H1 (cell line): ENCODE measurements around the gene INPP5J. TPM values are rescaled to one million over a fixed set of nuclear protein-coding genes. Genes with fewer than 3 reads are reported as not detected.

ENCODE experiments used
- EGR1 ChIP-seq: IDR thresholded peaks from 2 replicates; pipeline ENCODE4 v1.6.1; 2011; ENCODE audit warnings: low read depth, low read length, borderline replicate concordance
- EP300 ChIP-seq, 2 experiments: IDR thresholded peaks; 1 replicate in 1 of 2; 2 replicates in 1 of 2; pipeline ENCODE4 v1.6.1; 2011 to 2012; ENCODE audit warnings: low read depth in 2 of 2, low read length in 2 of 2, mild to moderate bottlenecking in 2 of 2, borderline replicate concordance in 1 of 2, inconsistent platforms in 1 of 2, moderate library complexity in 1 of 2
- EZH2 ChIP-seq: fragments of 200-600 bp; sonication (generic); IDR thresholded peaks from 2 replicates; pipeline ENCODE4 v1.7.1; 2012; ENCODE audit warnings: low read depth, mild to moderate bottlenecking, moderate library complexity, low read length, inconsistent platforms; ENCODE audit not compliant: severe bottlenecking
- FOSL1 ChIP-seq: IDR thresholded peaks from 2 replicates; pipeline ENCODE4 v1.6.1; 2011; ENCODE audit warnings: mild to moderate bottlenecking, low read depth, low read length, moderate library complexity; ENCODE audit not compliant: insufficient read depth
- GABPA ChIP-seq: IDR thresholded peaks from 2 replicates; pipeline ENCODE4 v1.6.1; 2011; ENCODE audit warnings: mild to moderate bottlenecking, low read length, moderate library complexity, borderline replicate concordance; ENCODE audit not compliant: insufficient read depth
- GTF2F1 ChIP-seq: IDR thresholded peaks from 2 replicates; pipeline ENCODE4 v1.6.1; 2012; ENCODE audit warnings: low read depth, low read length, improper control_type of control experiment, borderline replicate concordance
- HDAC2 ChIP-seq, 2 experiments: fragments of 300-600 bp in 1 of 2; sonication (generic) in 1 of 2; IDR thresholded peaks; 2 replicates each; pipeline ENCODE4 v1.6.1; 2011 to 2012; ENCODE audit warnings: low read depth in 2 of 2, low read length in 2 of 2, mild to moderate bottlenecking in 2 of 2, moderate library complexity in 2 of 2, borderline replicate concordance in 1 of 2, inconsistent platforms in 1 of 2
- JUN ChIP-seq: IDR thresholded peaks from 2 replicates; pipeline ENCODE4 v1.6.1; 2011; ENCODE audit warnings: low read depth, mild to moderate bottlenecking, improper control_type of control experiment, low read length
- JUND ChIP-seq: IDR thresholded peaks from 2 replicates; pipeline ENCODE4 v1.6.1; 2011; ENCODE audit warnings: mild to moderate bottlenecking, improper control_type of control experiment, low read length
- KDM4A ChIP-seq: IDR thresholded peaks from one replicate; pipeline ENCODE4 v1.7.1; 2012; ENCODE audit warnings: low read depth, mild to moderate bottlenecking, moderate library complexity, low read length, inconsistent platforms; ENCODE audit not compliant: severe bottlenecking
- KDM5A ChIP-seq: fragments of 200-600 bp; IDR thresholded peaks from 2 replicates; pipeline ENCODE4 v1.7.1; 2012; ENCODE audit warnings: mild to moderate bottlenecking, low read length, inconsistent platforms, mixed read lengths
- MAFK ChIP-seq: IDR thresholded peaks from 2 replicates; pipeline ENCODE4 v1.6.1; 2012; ENCODE audit warnings: low read depth, mild to moderate bottlenecking, improper control_type of control experiment, low read length
- NRF1 ChIP-seq: IDR thresholded peaks from 2 replicates; pipeline ENCODE4 v1.6.1; 2011; ENCODE audit warnings: mild to moderate bottlenecking, low read depth, low read length, improper control_type of control experiment
- RAD21 ChIP-seq, 2 experiments: IDR thresholded peaks in 1 of 2; conservative IDR thresholded peaks in 1 of 2; 2 replicates each; pipeline ENCODE4 v1.6.1; 2011; ENCODE audit warnings: low read depth in 2 of 2, low read length in 2 of 2, improper control_type of control experiment in 1 of 2, inconsistent platforms in 1 of 2, mild to moderate bottlenecking in 1 of 2, moderate library complexity in 1 of 2
- RXRA ChIP-seq: IDR thresholded peaks from 2 replicates; pipeline ENCODE4 v1.6.1; 2011; ENCODE audit warnings: low read depth, mild to moderate bottlenecking, low read length, moderate library complexity; ENCODE audit not compliant: insufficient read depth
- SP4 ChIP-seq: IDR thresholded peaks from 2 replicates; pipeline ENCODE4 v1.6.1; 2012; ENCODE audit warnings: low read length, inconsistent platforms
- TBP ChIP-seq: IDR thresholded peaks from 2 replicates; pipeline ENCODE4 v1.6.1; 2011; ENCODE audit warnings: low read depth, low read length, improper control_type of control experiment
- polyA plus RNA-seq, 7 experiments: library from polyadenylated mRNA; depleted of rRNA in 3 of 7; stranded (reverse) in 5 of 7; unstranded in 2 of 7; fragments of >200 nt in 5 of 7; fragments of 200-250 nt in 2 of 7; gene quantifications; 1 replicate in 5 of 7; 2 replicates in 1 of 7; 4 replicates in 1 of 7; pipeline versions ENCODE4 v1.2.1 to v1.2.3, GENCODE V29; 2011 to 2013; ENCODE audit warnings: missing spikeins in 2 of 7, mixed read lengths in 2 of 7
- total RNA-seq: library from RNA; stranded (reverse); fragmentation: NEBNext Ultra II Directional; extraction: Animal tissue kit (Norgen Biotek cat#: 25700); gene quantifications from 2 replicates; pipeline ENCODE4 v1.2.1, GENCODE V29; 2021
- TF ChIP-seq, protein P1 (sequence below): IDR thresholded peaks from 2 replicates; pipeline ENCODE4 v1.6.1; 2012; ENCODE audit warnings: inconsistent platforms
- TF ChIP-seq, protein P2 (sequence below): IDR thresholded peaks from 2 replicates; pipeline ENCODE4 v1.6.1; 2011; ENCODE audit warnings: low read depth, mild to moderate bottlenecking, low read length; ENCODE audit not compliant: insufficient read depth
- TF ChIP-seq, protein P3 (sequence below): IDR thresholded peaks from 2 replicates; pipeline ENCODE4 v1.6.1; 2011; ENCODE audit warnings: low read length, improper control_type of control experiment

The INPP5J gene
- total and polyA plus RNA-seq, 2 of the 8 experiments (the other 6 are each of a cell fraction or from before 2014, with no cell fraction given): 5.4 to 6.0 TPM

DNA sequence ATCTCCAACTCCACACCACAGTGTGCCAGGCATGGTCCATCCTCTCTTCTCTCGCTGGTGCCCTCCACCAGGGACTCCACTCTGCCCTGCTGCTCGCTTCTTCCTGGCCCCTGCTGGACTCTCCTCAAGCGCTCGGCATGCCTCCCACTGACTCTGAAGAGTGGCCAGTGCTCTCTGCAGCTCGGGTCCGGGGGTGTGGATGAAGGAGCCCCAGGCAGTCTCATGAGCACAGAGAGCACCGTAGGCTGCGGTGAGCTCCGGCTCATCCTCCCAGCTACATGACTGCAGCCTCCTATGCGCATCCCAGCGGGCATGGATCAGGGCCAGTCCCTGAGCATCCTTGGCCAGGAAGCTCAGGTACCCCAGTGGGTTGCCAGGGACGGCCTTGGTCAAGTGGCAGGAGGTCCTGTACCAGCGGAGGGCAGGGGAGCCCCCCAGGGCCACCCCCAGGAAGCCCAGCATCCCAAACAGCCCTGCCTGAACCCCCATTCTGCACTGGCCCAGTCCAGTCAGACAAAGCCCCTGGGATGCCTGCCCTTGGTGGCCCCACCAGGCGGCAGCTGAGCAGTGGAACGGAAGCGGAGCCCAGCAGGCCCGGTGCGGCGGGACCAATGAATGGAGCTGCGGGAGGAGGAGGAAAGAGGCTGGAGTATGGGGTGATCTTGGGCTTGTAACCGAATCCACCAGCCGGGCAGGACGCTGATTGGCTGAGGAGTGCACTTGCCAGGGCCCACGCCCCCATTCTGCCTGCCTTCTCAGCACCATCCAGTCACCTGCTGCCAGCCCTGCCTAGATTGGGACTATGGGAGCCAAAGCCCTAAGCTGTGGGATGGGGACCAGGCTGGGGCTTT is 17.3 kb downstream of the INPP5J start, which contains the start of gene PLA2G3 (continued):
- TF ChIP-seq, protein P1, sequence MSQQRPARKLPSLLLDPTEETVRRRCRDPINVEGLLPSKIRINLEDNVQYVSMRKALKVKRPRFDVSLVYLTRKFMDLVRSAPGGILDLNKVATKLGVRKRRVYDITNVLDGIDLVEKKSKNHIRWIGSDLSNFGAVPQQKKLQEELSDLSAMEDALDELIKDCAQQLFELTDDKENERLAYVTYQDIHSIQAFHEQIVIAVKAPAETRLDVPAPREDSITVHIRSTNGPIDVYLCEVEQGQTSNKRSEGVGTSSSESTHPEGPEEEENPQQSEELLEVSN: no peak
- TF ChIP-seq JUND (no peak), MAFK (no peak), TBP (peak; percentile 62; the same call in 1 of the 2 replicates), RAD21 (IDR thresholded peaks at IDR 0.05 in 1 of 2, conservative IDR thresholded peaks at IDR 0.05 in 1 of 2; ENCODE audit: low read depth in 2 of 2, low read length in 2 of 2) (peak; percentile 17 to 41; a peak in 3 of 4 replicates), SP4 (no peak), RXRA (no peak), EZH2 (no peak), JUN (no peak), KDM5A (no peak; the same call in 1 of the 2 replicates), GTF2F1 (no peak), EP300 (IDR thresholded peaks at IDR 0.05; ENCODE audit: borderline replicate concordance in 1 of 2, low read depth in 2 of 2, low read length in 2 of 2) (peak in 1 of 2 experiments; percentile 66; a peak in 1 of 3 replicates), KDM4A (peak; percentile 43), HDAC2 (IDR thresholded peaks at IDR 0.05; ENCODE audit: borderline replicate concordance in 1 of 2, low read depth in 2 of 2, low read length in 2 of 2) (no peak), EGR1 (no peak), NRF1 (no peak), FOSL1 (no peak), GABPA (0 out of 2 replicates have a peak, but pooled peaks have one; percentile 50)
- TF ChIP-seq, protein P2, sequence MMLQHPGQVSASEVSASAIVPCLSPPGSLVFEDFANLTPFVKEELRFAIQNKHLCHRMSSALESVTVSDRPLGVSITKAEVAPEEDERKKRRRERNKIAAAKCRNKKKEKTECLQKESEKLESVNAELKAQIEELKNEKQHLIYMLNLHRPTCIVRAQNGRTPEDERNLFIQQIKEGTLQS: no peak
- TF ChIP-seq, protein P3, sequence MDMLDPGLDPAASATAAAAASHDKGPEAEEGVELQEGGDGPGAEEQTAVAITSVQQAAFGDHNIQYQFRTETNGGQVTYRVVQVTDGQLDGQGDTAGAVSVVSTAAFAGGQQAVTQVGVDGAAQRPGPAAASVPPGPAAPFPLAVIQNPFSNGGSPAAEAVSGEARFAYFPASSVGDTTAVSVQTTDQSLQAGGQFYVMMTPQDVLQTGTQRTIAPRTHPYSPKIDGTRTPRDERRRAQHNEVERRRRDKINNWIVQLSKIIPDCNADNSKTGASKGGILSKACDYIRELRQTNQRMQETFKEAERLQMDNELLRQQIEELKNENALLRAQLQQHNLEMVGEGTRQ: no peak
